Thyroid gland (tissue), 4 donors: ENCODE data around the gene SCRG1.

Experiments
- CTCF ChIP-seq, 6 experiments: fragments of 200-600 bp in 3 of 6; fragments of 450-650 bp in 3 of 6; sonication (generic) in 3 of 6; IDR thresholded peaks; one replicate each; pipeline ENCODE4 v1.5.1; 2016 to 2019; ENCODE audit warnings: antibody characterized with exemption in 6 of 6, mild to moderate bottlenecking in 2 of 6, inconsistent platforms in 1 of 6, moderate library complexity in 1 of 6
- POLR2A ChIP-seq, 2 donors: fragments of 450-650 bp; IDR thresholded peaks; one replicate each; pipeline ENCODE4 v1.6.1; 2017; ENCODE audit warnings: antibody characterized with exemption in 2 of 2, mild to moderate bottlenecking in 2 of 2, moderate library complexity in 1 of 2

GRCh38 chr4:173347467-173347866, 51.4 kb downstream of the SCRG1 start:
- TF ChIP-seq CTCF (IDR thresholded peaks at IDR 0.05): no peak
- TF ChIP-seq POLR2A (IDR thresholded peaks at IDR 0.05): no peak
